HT-29 (cell line): Measurements from ENCODE around the gene MORN2. TPM values are rescaled to one million over a fixed set of nuclear protein-coding genes. Genes with fewer than 3 reads are reported as not detected.
A peak's percentile ranks its signal among the peaks of the same experiment; 100 is the strongest.
"Not testable (repeated sequence)": the region's sequence is repeated elsewhere in the genome, so short reads cannot be mapped to it uniquely, and the experiment has no call there.

ENCODE experiments used
- DNase-seq: peaks from one replicate; pipeline ENCODE4 v3.0.0-alpha.2; 2015; ENCODE audit warnings: low spot score
- total RNA-seq: library from RNA; depleted of rRNA; stranded (reverse); fragments of >200 nt; shearing (Covaris generic); gene quantifications from 2 replicates; pipeline ENCODE4 v1.2.3, GENCODE V29; 2014; rRNA removed

MORN2 gene
- 6.2 and 11.6 TPM in 2 replicates for total RNA-seq

GRCh38 chr2:38875576-38876367 is at the start of gene MORN2, which contains the start of gene DHX57:
MORN2 (plus strand) TSS chr2:38875976.
DHX57 (minus strand) TSS chr2:38875934; CDS start chr2:38868405, 7,529 bp downstream.
- DNase-seq: peak; percentile 89

- not testable (repeated sequence) for DNase-seq
Measured at GRCh38 chr2:38827539-38828145, 48.1 kb upstream of the MORN2 start.

- DNase-seq: no peak
Measured at GRCh38 chr2:38828460-38828859, 47.3 kb upstream of the MORN2 start.

GRCh38 chr2:38829971-38830370 is 45.8 kb upstream of the MORN2 start:
- DNase-seq: no peak

GRCh38 chr2:38830526-38831159 is 45.1 kb upstream of the MORN2 start:
- DNase-seq: no peak

GRCh38 chr2:38835015-38835601 is 40.7 kb upstream of the MORN2 start:
- DNase-seq: peak; percentile 71

- DNase-seq: no peak
Measured at GRCh38 chr2:38835990-38836389, 39.8 kb upstream of the MORN2 start.

- no peak for DNase-seq
Measured at GRCh38 chr2:38836791-38837190, 39.0 kb upstream of the MORN2 start.

GRCh38 chr2:38850045-38850444 is 25.7 kb upstream of the MORN2 start:
- DNase-seq: no peak

- DNase-seq: peak; percentile 6
Measured at GRCh38 chr2:38856165-38856564, 19.6 kb upstream of the MORN2 start.

- DNase-seq: no peak
Measured at GRCh38 chr2:38862476-38862875, 13.3 kb upstream of the MORN2 start.

GRCh38 chr2:38863061-38863695 is 12.6 kb upstream of the MORN2 start:
- DNase-seq: no peak

- DNase-seq: no peak
Measured at GRCh38 chr2:38866773-38867443, 8.9 kb upstream of the MORN2 start.

- DNase-seq: no peak
Measured at GRCh38 chr2:38871432-38871831, 4.3 kb upstream of the MORN2 start.

GRCh38 chr2:38873763-38874162 is 2.0 kb upstream of the MORN2 start:
- DNase-seq: no peak

- DNase-seq: no peak
Measured at GRCh38 chr2:38875227-38875575, 575 bp upstream of the MORN2 start.

GRCh38 chr2:38876407-38876806 is 631 bp downstream of the MORN2 start:
- DNase-seq: peak; percentile 30

- no peak for DNase-seq
Measured at GRCh38 chr2:38886063-38886462, 10.3 kb downstream of the MORN2 start.

GRCh38 chr2:38887347-38887746 is 11.6 kb downstream of the MORN2 start:
- no peak for DNase-seq

GRCh38 chr2:38887902-38888554 is 12.3 kb downstream of the MORN2 start:
- no peak for DNase-seq

- DNase-seq: no peak
Measured at GRCh38 chr2:38889045-38889444, 13.3 kb downstream of the MORN2 start.
